Adipocyte (in vitro differentiated cells): ENCODE results near the gene CCDC68.

Experiments
- DNase-seq: peaks from one replicate; pipeline ENCODE4 v3.0.0-alpha.2; 2015; ENCODE audit warnings: low read depth
- H3K27me3 ChIP-seq: replicated peaks from 2 replicates; pipeline ENCODE4 v1.7.0; 2013; ENCODE audit warnings: mild to moderate bottlenecking, low read length, moderate library complexity; ENCODE audit not compliant: control insufficient read depth, insufficient read depth
- H3K36me3 ChIP-seq: 2 replicates; pipeline ENCODE4 v1.7.0; 2013; ENCODE audit warnings: low read length, mild to moderate bottlenecking, moderate library complexity; ENCODE audit not compliant: control insufficient read depth, insufficient read depth, severe bottlenecking
- H3K4me1 ChIP-seq: 2 replicates; pipeline ENCODE4 v1.7.0; 2013; ENCODE audit warnings: mild to moderate bottlenecking, low read length, moderate library complexity; ENCODE audit not compliant: control insufficient read depth, insufficient read depth
- H3K4me3 ChIP-seq: 2 replicates; pipeline ENCODE4 v1.7.0; 2013; ENCODE audit warnings: mild to moderate bottlenecking, low read length, moderate library complexity
- H3K9ac ChIP-seq: 2 replicates; pipeline ENCODE4 v1.7.0; 2013; ENCODE audit warnings: mild to moderate bottlenecking, low read length, moderate library complexity
- H3K9me3 ChIP-seq: 2 replicates; pipeline ENCODE4 v1.7.0; 2013; ENCODE audit warnings: mild to moderate bottlenecking, low read length, moderate library complexity; ENCODE audit not compliant: control insufficient read depth

The CCDC68 gene

DNA sequence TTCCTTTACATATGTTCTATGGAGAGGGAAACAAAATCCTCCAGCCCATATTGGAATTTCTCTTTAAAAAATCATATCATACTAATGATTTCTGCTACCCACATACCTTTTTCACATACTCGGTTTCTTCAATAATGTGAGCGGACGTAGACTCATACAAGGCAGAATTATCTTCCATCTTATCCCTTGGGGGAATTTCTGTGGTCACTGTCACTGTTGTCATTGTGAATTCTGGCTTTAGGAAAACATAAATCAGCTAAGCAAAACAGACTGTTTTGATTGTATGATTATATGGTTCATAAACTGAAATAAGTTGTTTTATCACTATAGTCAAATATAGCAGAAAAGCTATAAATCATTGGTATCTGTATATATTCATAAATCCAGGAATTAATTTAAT, 16.7 kb downstream of the CCDC68 start:
- H3K4me1 ChIP-seq: peaks cover 5% of the 10 kb centered on the region
- no peaks in the 10 kb centered on the region for H3K9me3 ChIP-seq
- H3K27me3 ChIP-seq: no peaks in the 10 kb centered on the region
- DNase-seq: no peak
- no peaks in the 10 kb centered on the region for H3K36me3 ChIP-seq
- H3K9ac ChIP-seq: no peak overlapping the region
- H3K4me3 ChIP-seq: no peak overlapping the region

DNA sequence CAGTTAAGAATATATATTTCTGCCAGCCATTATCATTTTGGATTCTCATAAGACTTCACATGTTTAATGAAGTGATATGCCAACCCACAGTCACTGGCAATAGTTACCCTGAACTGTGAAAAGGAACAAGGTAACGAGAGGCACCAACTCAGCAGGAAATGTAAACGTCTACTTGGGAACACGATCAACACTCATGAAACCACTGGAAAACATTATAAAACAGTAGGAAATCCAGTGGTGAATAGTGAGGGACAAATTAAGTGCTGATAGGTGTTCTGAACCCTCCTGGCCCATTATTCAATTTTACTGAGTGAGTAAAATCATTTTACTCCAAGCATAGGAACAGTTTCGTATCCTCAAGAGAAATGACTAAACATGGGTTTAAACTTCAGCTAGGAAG, 17.1 kb downstream of the CCDC68 start:
- H3K27me3 ChIP-seq: no peaks in the 10 kb centered on the region
- H3K4me3 ChIP-seq: no peak overlapping the region
- H3K9ac ChIP-seq: no peak overlapping the region
- no peaks in the 10 kb centered on the region for H3K9me3 ChIP-seq
- peaks cover 5% of the 10 kb centered on the region for H3K4me1 ChIP-seq
- H3K36me3 ChIP-seq: no peaks in the 10 kb centered on the region
- DNase-seq: no peak

DNA sequence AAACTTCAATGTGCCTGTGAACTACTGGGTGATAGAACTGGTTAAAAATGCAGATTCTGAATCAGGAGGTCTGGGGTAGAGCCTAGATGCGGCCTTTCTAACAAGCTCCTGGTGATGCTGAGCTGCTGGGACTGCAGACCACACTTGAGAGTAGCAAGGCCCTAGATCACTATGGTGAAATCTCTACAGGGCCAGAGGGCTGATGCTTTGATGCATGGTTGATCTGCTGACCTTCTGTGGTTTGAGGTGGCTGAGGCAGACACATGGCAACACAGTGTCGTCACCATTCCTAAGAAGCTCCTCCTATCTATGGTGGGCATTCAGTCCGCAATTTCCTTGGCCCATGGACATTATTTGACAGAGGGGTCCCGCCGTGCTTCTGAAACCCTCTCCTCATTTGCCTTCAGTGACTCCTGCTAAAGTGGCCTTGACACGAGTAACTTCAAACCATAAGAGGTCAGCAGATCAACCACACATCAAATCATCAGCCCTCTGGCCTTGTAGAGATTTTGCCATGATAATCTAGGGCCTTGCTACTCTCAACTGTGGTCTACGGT, 19.8 kb downstream of the CCDC68 start:
- H3K9me3 ChIP-seq: no peaks in the 10 kb centered on the region
- H3K36me3 ChIP-seq: no peaks in the 10 kb centered on the region
- DNase-seq: no peak
- no peak overlapping the region for H3K4me3 ChIP-seq
- no peak overlapping the region for H3K9ac ChIP-seq
- H3K4me1 ChIP-seq: no peaks in the 10 kb centered on the region
- H3K27me3 ChIP-seq: no peaks in the 10 kb centered on the region

DNA sequence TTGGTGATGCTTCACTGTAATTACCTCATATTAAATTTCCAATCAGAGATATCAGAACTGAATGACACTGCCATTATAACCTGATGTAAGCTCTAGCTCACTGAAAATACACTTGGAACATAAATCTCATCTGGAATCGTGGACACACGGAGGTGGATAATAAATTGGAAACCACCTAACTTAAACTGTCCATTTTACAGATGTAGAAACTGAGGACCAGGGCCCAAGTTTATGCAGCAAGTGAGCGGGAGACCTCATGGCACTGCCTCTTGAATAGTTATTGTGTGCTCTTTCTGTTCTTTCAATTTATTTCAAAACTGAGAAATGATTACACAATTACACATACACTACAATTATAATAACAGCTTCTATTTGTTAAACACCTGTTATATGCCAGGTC, 20.8 kb downstream of the CCDC68 start:
- H3K4me1 ChIP-seq: no peaks in the 10 kb centered on the region
- H3K4me3 ChIP-seq: no peak overlapping the region
- DNase-seq: no peak
- H3K9me3 ChIP-seq: no peaks in the 10 kb centered on the region
- no peaks in the 10 kb centered on the region for H3K36me3 ChIP-seq
- H3K9ac ChIP-seq: no peak overlapping the region
- no peaks in the 10 kb centered on the region for H3K27me3 ChIP-seq

DNA sequence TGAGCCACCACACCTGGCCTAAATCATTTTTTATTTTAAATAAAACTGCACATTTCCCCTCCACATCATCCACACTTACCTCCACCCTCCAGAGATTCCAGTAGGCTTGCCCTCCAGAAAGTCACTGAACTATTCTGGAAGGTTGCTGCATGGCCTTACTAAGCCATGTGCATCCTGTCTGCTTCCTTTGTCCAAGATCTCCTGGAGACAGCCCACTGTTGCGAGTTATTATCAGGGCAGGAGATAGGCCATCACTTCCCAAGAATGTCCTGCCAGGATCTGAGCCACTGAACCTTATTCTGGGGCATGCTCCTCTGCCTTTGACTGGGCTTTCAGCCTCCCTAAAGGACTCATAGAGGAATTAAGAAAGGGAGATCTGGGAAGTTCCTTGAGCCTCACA, 26.8 kb downstream of the CCDC68 start:
- Histone ChIP-seq H3K4me1 (no peaks in the 10 kb centered on the region), H3K36me3 (no peaks in the 10 kb centered on the region), H3K4me3 (no peak overlapping the region), H3K9me3 (no peaks in the 10 kb centered on the region), H3K9ac (no peak overlapping the region), H3K27me3 (no peaks in the 10 kb centered on the region)
- DNase-seq: no peak

DNA sequence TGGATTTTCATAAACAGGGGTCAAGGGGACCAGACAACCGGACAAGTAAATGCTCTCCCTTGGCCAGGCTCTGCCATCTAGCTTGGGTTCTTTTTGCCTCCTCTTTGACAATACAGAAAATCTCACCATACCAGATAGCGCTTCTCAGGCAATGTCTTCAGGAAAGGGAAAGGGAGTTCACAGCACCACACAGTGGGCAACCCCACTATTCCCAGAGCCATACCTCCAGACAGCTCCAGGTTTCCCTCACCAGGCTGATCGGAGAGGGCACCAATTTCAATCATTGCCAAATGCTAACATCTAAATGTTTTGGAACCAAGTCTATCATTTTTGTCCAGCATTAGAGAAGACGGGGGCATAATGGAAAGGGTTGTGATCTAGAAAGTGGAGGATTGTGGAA, 28.1 kb downstream of the CCDC68 start:
- Histone ChIP-seq H3K36me3 (no peaks in the 10 kb centered on the region), H3K9me3 (peaks cover 4% of the 10 kb centered on the region), H3K4me1 (no peaks in the 10 kb centered on the region), H3K27me3 (no peaks in the 10 kb centered on the region), H3K9ac (no peak overlapping the region), H3K4me3 (no peak overlapping the region)
- no peak for DNase-seq

DNA sequence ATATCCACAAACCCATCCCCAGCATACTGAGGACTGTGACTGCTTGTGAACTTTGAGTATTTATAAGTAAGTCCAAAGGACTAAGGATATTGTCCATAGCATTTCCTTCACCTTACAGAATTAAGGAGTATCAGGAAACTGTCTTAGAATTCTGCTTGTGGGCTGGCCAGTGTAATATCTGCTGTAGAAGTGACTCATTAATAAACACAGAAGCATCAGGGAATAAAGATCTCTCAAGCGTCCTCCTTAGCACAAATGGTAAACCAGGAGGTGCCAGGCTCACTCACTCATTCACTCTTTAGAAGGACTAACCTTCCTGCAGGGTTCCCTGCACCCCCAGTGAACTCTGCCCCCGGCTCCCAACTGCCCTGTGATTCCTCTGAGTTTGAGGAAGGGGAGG, 31.0 kb downstream of the CCDC68 start:
- H3K36me3 ChIP-seq: no peaks in the 10 kb centered on the region
- H3K4me1 ChIP-seq: no peaks in the 10 kb centered on the region
- no peak overlapping the region for H3K4me3 ChIP-seq
- no peaks in the 10 kb centered on the region for H3K27me3 ChIP-seq
- no peak for DNase-seq
- H3K9ac ChIP-seq: no peak overlapping the region
- H3K9me3 ChIP-seq: peaks cover 19% of the 10 kb centered on the region

DNA sequence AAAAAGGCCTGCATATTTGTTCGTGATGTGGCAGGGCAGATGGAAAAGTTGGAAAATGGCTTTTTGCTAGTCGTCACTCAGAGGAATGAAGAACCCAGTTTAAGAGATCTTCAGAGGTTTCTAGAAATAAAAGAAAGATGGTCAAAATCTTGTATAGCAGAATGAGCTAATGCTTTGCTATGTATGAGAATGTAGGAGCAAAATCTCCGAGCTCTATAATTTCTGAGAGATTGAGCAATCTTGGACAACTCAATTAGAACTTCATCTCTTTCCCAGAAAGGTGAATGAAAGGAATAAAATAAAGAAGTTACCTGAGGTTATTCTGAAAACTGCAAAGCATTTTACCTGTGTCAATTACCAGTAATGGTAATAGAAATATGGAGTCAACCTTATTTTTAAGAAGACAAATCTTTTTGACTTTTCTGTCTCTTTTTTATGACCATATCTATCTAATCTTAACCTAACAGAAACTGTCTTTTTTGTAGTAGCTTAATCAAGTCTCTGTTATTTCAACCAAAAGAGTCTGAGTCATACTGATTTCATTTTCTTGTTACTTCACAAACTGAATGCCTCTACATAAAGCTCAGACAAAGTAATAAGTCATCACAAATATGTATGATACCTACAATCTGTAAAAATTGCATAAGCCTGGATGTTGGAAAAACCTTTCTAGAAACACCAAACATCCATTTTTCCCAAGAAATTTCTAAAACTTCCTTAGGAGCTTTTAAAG, 32.5 kb downstream of the CCDC68 start:
- Histone ChIP-seq H3K9ac (no peak overlapping the region), H3K27me3 (no peaks in the 10 kb centered on the region), H3K36me3 (no peaks in the 10 kb centered on the region), H3K4me3 (no peak overlapping the region), H3K9me3 (peaks cover 19% of the 10 kb centered on the region), H3K4me1 (no peaks in the 10 kb centered on the region)
- DNase-seq: peak; percentile 47

DNA sequence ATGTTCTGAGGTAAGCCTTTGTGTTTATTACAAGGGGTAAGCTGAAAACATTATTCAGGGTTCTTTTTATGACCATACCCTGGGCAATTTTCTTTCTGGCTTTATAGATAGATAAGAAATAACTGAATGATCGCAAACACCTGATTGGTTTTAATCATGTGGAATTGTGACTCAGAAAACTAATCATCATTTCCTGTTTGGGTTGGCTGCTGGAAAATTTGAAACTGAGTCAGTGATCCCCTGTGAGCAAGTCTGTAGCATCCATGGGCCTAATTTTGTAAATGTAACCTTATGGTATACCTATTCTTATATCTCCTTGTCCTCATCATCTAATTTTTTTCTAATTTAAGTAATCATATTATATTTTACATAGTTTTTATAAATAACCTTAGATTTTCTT, 34.3 kb downstream of the CCDC68 start:
- Histone ChIP-seq H3K27me3 (no peaks in the 10 kb centered on the region), H3K36me3 (no peaks in the 10 kb centered on the region), H3K4me3 (no peak overlapping the region), H3K9ac (no peak overlapping the region), H3K9me3 (peaks cover 19% of the 10 kb centered on the region), H3K4me1 (no peaks in the 10 kb centered on the region)
- DNase-seq: no peak

DNA sequence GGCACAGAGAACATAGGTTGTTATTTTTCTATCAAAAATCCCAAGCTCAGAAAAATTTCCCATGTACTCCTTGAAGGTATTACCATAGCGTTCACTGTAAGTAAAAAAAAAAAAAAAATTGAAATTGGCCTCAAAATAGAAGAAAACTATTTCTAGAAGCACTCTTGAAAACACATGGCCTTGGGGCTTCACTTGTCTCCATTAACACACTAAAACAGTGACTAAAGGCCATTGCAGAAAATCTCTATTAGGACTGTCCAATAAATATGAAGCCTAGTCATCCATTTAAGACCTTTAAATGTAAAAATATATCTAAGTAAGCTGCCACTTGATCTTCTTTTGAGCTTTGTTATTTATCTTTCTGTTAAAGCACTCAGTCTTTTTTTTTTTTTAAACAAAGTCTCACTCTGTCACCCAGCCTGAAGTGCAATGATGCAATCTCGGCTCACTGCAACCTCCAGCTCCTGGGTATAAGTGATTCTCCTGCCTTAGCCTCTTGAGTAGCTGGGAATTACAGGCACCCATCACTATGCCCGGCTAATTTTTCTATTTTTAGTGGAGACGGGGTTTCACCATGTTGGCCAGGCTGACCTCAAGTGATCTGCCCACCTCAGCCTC, 35.8 kb downstream of the CCDC68 start:
- Histone ChIP-seq H3K27me3 (no peaks in the 10 kb centered on the region), H3K9ac (no peak overlapping the region), H3K36me3 (no peaks in the 10 kb centered on the region), H3K9me3 (peaks cover 19% of the 10 kb centered on the region), H3K4me1 (no peaks in the 10 kb centered on the region), H3K4me3 (no peak overlapping the region)
- no peak for DNase-seq

DNA sequence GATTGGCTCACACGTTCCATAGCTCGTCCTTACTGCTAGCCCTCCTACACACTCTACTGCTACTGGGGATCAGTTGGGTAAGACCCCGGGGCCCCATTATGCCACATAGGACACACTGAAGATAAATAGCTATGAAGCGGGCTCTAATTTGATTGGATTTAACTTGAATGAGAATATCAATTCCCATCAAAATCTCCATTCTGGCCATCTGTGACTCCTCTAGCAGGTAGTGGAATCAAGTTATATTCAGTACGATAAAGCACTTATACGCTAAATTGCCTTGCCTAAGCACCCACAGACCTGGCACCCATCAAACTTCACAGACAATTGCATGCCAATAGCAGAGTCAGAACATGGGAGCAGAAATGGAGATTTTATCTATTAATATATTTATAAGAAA, 39.8 kb downstream of the CCDC68 start:
- no peak overlapping the region for H3K4me3 ChIP-seq
- no peaks in the 10 kb centered on the region for H3K4me1 ChIP-seq
- DNase-seq: no peak
- no peak overlapping the region for H3K9ac ChIP-seq
- H3K9me3 ChIP-seq: peaks cover 3% of the 10 kb centered on the region
- no peaks in the 10 kb centered on the region for H3K36me3 ChIP-seq
- H3K27me3 ChIP-seq: no peaks in the 10 kb centered on the region
